COR-L47 (cell line): ENCODE data around the gene ANXA4.
A peak's percentile ranks its signal among the peaks of the same experiment; 100 is the strongest.
"Not testable (repeated sequence)": the region's sequence is repeated elsewhere in the genome, so short reads cannot be mapped to it uniquely, and the experiment has no call there.

Experiments
- DNase-seq: peaks from one replicate; lab custom pipeline; 2025; lab: John Stamatoyannopoulos, UW

ANXA4 gene

DNA sequence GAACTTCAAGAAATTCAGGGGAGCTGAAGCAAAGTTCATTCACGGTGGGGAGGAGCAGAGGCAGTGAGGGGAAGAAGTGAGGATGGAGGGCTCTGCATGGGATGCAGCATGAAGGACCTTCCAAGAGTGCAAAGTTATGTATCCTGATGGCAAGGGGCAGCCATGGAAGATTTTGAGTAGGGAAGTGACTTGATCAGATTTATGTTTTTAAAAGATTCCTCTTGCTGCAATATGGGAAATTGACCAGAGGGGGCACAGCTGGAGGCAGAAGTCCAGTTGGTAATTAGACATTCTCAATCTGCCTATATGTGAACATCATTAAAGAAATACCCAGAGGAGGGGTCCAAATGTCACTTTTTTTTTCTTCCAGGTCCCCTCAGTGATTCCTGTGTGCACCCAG lies 21.5 kb upstream of the ANXA4 start:
- DNase-seq: no peak

GRCh38 chr2:69721022-69721421 lies 20.9 kb upstream of the ANXA4 start:
- DNase-seq: peak; percentile 57

DNA sequence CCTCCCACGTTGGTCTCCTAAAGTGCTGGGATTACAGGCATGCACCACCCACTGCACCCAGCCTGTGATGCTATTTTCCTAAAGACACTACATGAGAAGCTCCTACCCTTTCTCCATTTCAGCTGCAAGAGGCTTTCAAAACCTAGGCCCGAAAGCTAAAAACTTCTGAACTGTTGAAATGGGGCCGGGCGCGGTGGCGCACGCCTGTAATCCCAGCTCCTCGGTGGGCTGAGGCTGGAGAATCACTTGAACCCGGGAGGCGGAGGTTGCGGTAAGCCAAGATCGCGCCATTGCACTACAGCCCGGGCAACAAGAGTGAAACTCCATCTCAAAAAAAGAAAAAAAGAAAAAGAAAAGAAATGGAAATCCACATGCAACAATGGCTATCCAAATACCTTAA lies 18.1 kb upstream of the ANXA4 start:
- no peak for DNase-seq

DNA sequence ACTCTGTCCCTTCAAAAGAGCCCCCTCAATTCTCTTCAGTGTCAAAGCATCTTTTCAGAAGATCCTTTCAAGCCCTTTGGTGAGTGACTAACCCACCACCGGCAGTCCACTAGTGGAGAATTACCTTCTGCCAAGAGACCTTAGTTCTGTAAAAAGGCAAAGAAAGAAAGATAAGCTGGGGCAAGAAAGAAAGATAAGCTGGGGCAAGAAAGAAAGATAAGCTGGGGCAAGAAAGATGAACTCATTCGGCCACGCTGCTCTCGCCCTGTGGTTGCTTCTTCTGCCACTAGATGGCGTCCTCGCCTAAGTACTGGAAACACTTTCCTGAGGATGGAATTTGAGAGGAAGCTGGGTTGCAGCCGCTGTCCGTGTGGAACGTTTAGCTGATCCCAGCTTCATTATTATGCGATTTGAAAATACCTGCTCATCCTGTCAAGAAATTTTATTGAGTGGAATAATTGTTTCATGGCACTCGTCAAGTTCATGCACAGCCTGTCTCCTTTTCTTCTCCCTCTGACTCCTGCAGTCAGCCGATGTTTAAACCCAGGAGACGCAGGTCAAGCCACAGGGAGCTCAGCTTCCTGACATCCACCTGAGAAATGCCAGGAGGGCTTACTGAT lies 17.3 kb upstream of the ANXA4 start:
- peak; percentile 65 for DNase-seq

GRCh38 chr2:69725706-69726360 lies 16.1 kb upstream of the ANXA4 start:
- no peak for DNase-seq

DNA sequence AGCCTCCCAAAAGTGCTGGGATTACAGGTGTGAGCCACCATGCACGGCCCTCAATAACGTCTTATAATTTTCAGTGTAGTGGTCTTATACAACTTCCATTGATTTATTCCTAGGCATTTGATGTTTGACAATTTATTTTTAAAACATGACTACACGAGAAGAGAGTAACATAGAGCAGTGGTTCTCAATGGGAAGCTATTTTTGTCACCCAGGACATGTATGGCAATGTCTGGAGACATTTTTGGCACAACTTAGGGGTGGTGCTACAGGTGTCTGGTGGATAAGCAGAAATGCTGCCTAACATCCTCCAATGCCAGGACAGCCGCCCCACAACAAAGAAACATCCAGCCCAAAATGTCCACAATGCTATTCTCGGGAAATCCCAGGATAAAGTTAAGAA lies 12.7 kb upstream of the ANXA4 start:
- DNase-seq: no peak

DNA sequence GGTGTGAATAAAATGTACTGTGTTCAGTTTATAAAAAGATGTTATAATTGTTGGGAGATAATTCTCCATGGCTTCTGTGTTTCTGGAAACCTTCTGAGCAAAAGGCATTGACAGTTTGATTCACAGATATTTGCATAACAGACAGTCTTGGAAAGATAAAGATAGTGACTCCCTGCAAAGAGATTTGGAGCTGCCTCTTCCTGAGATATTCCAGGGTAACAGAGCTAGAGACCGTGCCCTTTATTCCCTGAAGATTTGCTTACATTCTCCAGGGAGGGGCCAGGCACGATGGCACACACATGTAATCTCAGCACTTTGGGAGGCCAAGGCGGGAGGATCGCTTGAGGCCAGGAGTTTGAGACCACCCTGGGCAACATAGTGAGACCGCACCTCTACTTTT lies 12.2 kb upstream of the ANXA4 start:
- no peak for DNase-seq

DNA sequence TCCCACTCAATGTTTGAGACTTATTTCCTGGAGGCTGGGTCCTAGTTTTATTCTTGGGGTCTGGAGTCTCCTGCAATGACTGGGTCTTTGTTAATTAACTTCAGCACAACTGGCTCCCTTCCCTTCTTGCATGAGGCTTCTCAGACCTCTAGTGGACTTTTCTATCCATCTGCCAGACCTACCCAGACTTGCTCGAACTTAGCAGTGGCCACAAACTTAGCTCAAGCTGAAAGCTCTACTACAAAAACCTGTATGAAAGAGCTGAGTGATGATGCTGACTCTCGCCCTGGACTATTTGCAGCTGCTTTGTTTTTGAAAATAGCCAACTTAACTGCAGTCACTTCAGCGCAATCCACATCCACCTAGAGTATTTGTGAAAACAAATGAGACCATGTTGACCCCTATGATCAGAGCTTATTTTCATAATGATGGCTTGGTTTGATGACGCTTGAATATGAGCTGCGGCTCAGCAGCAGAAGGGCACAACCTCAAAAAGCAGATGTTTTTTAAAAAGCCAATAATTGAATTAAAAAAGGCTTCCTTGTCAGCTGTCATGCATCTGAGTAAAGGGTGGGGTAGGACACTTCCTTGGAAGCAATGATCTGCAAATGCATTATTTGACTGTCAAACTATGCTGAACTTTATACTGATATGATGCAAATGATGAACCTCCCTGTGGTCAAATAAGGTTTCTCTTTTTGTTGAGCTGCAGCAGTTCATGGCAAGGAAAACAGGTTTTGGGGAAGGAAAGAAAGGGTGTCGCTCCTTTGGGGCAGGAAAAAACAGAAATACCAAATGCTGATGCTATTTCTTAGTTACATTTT lies 10.6 kb upstream of the ANXA4 start:
- no peak for DNase-seq

DNA sequence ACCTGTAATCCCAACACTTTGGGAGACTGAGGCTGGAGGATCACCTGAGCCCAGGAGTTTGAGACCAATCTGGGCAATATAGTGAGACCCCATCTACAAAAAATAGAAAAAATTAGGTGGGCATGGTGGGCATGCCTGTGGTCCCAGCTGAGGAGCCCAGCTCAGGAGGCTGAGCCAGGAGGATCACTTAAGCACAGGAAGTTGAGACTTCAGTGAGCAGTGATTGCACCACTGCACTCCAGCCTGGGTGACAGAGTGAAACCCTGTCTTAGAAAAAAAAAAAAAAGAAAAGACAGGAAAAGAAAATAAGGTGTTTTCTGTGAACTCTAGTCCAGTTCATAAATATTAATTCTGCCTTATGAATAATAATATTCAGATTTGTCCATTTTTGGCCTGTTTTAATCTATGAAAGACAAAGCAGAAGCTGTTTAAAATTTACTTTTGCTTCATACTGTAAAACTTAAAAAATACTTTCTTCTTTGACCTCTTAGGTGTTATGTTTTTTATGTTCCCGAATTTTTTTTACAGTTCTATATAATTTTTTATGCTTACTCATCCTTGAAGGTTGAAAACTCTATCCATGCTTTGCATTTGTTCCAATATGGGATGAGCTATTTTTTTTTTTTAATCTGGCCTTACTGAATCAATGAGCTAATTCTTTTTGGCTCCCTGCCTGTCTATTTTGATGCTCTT lies 8.4 kb upstream of the ANXA4 start:
- DNase-seq: no peak

DNA sequence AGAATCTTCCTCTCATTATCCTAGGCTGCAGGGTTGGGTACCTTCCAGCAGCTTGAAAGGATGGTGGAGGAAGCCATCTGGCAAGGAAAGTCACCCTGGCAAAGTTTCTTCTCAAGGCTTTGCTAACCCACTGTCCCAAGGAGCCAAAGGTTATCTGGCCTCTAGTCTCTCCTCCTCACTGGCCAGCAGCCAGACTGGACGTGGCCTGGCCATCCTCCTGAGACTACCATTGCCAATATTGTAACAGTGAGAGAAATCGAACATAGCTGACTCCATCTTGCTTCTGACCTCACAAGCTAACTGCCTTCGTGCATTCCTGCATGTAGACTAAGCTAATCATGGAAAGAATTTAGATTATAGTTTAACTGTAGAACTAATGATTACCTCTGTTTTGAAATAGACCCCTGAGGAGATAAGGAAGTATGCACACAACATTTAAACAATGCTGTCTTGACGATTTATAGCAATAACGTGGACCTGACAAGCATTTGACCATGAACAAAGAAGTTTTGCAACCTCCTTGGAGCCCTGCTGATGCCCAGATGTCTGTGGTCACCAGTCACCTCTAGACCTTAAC lies 7.8 kb upstream of the ANXA4 start:
- no peak for DNase-seq

- DNase-seq: no peak
These were observed 6.9 kb upstream of the ANXA4 start for GRCh38 chr2:69734854-69735544.

- no peak for DNase-seq
These were observed 6.2 kb upstream of the ANXA4 start for GRCh38 chr2:69735686-69736085.

GRCh38 chr2:69738149-69738548 lies 3.8 kb upstream of the ANXA4 start:
- not testable (repeated sequence) for DNase-seq

DNA sequence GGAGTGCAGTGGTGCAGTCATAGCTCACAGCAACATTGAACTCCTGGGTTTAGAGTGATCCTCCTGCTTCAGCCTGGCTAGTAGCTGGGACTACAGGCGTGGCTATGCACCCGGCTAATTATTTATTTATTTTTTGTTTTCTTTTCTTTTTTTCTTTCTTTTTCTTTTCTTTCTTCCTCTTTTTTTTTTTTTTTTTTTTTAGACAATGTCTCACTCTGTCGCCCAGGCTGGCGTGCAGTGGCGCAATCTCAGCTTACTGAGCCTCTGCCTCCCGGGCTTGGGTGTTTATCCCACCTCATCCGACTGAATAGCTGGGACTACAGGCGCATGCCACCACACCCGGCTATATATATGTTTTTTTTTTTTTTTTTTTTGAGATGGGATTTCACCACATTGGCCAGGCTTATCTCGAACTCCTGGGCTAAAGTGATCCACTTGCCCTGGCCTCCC lies 1.4 kb upstream of the ANXA4 start:
- DNase-seq: no peak

GRCh38 chr2:69741229-69741574 lies 732 bp upstream of the ANXA4 start:
- no peak for DNase-seq

DNA sequence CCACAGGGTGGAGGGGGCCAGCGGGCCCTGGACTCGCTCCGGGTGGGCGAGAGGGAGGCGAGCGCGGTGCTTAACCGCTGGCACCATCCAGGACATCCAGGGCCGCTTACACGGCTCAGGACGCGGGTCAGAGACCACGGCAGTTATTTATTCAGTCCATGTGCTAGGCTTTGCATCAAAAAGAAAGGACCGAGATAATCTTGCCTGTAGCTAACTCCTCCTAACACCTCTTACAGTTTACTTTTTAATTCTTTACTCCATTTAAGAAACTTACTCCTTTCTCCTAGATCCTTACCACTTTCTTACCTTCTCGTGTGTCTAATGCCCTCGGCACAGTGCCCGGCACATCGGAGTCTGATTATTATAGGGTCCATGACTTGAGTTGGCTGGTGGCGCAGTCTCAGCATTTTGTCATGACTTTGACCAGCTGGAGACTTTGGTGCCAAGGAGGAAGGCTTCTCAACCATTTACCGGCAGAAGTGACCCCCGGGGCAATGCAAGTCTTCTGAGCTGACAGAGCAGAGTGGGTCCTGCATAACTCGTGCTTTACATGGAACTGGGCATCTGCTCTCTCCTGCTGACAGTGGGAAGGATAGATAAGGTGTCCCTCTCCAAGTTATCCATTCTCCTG lies 503 bp downstream of the ANXA4 start:
- DNase-seq: no peak

GRCh38 chr2:69743847-69744264 lies 1.9 kb downstream of the ANXA4 start:
- DNase-seq: no peak

DNA sequence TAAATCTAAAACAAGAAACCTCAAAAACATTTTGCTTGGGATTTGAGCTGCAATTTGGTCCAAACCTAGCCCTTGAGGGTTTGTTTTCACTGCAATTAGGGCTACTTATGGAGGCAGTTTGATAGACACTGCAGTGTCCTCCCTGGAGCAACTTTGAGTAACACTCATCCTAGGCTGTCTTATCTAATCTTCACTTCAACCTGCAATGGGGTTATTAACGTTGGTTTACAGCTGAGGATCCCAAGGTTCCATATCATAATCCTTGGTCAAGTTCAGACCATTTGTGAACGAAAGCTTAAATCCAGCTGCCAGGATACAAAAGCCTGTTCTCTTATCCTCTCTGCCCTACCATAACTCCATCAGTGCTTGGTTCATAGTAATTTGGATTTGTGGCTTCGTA lies 2.5 kb downstream of the ANXA4 start:
- no peak for DNase-seq

- DNase-seq: no peak
These were observed 3.1 kb downstream of the ANXA4 start for GRCh38 chr2:69745035-69745434.

- DNase-seq: no peak
These were observed 8.3 kb downstream of the ANXA4 start for GRCh38 chr2:69750246-69750645.

DNA sequence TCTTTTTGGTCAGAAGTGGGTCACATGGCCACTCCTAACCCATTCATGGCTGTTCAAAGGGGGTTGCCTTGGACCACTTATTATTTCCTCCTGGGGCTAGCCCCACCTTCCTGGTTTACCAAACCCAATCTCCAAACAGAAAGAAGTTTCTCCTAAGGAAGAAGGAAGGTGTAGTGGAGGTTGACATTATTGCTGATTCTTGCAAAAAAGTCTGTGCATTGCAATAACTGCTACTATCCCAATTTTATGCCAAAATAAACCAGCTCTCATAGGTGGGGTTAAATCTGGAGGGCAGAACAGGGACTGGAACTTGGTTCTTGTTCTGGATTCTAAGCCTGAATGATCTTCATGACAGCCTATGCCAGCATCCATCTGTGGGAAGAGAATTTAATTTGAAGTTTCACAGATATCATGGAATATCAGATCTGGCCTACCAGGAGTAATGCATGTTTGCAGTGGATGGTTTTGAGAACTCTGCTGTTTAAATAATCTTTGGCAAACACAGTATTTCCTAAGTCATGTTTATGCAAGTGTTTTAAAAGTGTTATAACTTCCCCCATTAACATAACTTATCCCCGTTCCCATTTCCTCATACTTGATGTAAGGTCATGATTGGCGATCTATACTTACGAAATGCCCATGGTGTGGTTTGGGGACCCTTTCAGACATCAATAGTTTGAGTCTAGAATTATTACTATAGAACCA lies 11.9 kb downstream of the ANXA4 start:
- DNase-seq: no peak
